Renal pelvis (tissue), 4 donors: ENCODE data around the gene ELMO2. TPM values are rescaled to one million over a fixed set of nuclear protein-coding genes. Genes with fewer than 3 reads are reported as not detected.
"Not testable (repeated sequence)": the region's sequence is repeated elsewhere in the genome, so short reads cannot be mapped to it uniquely, and the experiment has no call there.

Experiments
- DNase-seq: peaks from one replicate; pipeline ENCODE4 v3.0.0-alpha.2; 2013
- polyA plus RNA-seq, 3 donors: library from polyadenylated mRNA; unstranded; fragments of 120-200 nt; gene quantifications; one replicate each; pipeline ENCODE4 v1.2.1, GENCODE V29; 2013; ENCODE audit not compliant: insufficient read length in 3 of 3

ELMO2 gene
- polyA plus RNA-seq, 3 donors: 56.3 to 74.3 (median 67.4) TPM

DNA sequence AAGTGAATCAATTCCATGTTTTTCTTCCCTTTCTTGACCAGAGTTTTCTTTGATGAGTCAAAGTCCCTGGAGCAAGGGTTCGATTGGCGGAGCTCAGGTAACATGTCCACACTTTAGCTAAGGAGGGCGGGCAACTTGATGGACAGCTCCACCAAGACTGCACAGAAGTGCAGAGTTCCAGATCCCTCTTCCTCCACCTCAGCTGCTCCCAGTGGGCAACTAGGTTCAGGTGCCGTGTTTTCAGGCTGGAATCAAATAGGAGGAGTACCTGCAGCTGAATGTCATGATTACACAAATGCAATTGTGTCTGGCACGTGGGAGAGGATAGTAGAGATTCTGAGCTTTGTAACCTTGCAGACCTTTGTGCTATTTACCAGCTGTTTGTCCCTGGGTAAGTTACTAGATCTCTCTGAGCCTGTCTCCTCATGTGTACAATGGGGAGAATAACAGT is 1.9 kb upstream of the ELMO2 start:
- no peak for DNase-seq

GRCh38 chr20:46407671-46407996 is 1.2 kb upstream of the ELMO2 start:
- DNase-seq: no peak

DNA sequence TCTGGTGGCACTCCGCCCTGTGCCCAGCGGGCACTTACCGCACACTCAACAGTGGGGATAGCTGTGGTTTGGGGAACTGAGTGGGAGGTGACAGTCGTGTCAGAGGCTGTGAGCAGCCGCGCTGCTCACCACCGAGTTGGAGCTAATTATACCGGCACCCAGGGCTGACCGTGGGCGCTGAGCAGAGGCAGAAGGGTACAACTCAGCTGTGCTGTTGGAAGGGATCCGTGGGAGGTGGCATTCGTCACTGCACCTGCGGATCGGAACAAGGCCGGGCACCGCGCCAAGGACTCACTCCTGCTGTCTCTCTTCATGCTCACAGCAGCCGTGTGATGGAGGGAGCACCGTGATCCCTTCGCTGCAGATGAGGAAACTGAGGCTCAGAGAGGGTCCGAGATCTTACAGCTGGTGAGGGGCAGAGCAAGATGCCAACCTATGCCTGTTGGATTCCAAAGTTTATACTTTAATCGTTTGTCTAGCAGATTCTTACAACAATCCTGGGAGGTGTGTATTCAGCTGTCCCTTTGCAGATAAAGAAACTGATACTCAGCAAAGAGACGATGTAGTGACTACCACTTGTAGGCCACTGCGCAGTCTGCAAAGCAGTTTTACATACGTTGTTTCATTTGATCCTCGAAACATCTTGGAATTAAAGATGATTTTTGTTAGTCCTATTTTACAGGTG is 713 bp upstream of the ELMO2 start:
- no peak for DNase-seq

DNA sequence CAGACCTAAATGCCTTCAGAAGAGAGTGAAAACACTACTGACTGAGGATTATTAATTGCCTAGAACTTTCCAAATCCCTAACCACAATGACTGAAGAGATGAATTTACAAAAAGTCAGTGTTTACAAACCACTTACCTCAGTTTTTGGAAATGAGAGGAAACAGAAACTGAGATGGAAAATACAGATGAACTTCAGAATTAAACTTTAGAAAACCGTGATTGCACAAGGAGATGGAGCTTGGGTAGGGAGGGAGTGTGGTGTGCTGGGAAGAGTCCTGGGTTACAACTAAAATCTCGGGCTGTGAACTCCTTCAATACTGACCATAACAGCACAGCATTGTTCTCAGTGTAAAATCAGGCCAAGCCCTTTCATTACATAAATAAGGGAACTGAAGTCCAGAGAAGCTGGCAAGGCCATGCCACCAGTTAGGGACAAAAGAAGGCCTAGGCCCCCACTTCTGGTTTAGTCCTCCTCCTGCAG is 4.0 kb downstream of the ELMO2 start:
- DNase-seq: no peak

DNA sequence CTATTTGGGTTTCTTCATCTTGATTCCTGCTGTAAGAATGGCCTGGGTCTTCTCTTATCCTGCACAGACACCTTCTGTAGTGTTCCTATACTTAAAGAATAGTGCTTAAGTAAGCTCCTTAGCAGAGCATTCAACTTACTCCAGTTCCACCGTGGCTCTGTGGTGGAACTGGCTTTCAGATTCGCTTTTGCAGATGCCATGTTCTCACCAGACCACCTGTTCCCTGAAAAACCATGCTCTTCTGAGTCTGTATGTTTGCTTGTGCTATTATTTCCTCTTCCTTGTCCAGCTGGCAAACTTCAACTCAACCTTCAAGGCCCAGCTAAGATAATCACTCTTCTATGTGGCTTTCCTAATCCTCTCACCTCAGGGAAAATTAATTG is 4.9 kb downstream of the ELMO2 start:
- DNase-seq: no peak

- no peak for DNase-seq
These were observed 5.5 kb downstream of the ELMO2 start for GRCh38 chr20:46400828-46401477.

DNA sequence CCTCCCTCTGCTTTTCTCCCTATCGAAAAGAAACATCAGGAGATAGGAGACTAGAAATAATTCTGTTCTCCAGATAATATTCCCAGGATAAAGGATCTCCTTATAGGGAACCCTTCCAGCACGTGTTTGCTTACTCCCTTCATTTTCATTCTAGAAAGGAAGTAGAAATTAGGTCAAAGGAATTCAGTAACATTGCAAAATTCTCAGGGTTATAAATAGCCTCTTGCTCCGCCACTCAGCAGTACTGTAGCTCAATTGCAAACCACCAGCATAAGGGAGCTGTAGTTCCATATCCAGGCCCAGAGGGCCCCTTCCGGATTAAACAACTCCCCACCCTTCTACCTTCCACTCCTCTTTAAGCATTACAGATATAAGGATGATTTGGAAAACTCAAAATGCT is 6.2 kb downstream of the ELMO2 start:
- DNase-seq: no peak

- DNase-seq: no peak
These were observed 7.0 kb downstream of the ELMO2 start for GRCh38 chr20:46399401-46399800.

DNA sequence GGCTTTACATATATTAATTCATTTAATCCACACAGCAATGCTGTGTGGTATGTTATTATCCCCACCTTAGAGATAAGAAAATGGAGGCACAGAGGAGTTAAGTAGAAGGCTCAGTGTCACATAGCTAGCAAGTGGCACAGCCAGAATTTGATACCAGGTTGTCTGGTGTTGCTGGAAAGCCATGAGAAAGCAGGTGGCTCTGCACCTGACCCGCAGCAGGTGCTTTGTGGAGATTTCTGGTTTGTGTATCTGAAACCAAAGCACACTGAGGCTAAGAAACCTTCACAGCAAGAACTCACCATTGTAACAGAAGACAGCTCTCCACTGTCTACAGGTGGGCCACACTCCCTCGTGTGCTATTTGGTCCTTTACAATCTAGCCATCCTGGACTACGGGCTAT is 7.5 kb downstream of the ELMO2 start:
- no peak for DNase-seq

DNA sequence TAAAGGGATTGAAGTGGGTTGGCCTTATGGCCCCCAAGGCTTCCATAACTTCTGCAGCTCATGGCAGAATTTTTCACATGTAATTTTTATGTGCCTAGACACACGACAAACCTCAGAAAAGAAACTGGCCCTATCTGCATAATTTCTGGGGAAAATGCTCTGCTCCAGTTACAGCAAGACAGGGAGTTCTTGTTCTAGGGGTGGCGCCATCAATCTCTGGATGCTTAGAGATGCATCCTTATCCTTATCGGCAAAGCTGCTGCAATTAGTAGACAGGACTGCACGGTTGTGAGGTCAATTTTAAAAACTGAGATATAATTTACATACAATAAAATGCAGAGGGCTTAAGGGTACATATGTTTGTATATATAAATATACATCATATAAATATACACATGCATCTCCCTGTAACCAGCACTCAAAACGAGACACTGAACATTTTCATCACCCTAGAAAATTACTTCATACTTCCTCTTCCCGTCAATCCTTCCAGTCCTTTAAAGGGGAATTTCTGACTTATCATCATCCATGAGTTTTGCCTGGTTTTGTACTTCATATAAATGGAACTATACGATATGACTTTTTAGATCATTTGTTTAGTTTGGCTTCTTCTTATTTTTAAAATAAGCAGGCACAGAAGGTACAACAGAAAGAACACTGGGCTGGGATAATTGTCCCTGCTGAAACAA is 10.2 kb downstream of the ELMO2 start:
- no peak for DNase-seq

DNA sequence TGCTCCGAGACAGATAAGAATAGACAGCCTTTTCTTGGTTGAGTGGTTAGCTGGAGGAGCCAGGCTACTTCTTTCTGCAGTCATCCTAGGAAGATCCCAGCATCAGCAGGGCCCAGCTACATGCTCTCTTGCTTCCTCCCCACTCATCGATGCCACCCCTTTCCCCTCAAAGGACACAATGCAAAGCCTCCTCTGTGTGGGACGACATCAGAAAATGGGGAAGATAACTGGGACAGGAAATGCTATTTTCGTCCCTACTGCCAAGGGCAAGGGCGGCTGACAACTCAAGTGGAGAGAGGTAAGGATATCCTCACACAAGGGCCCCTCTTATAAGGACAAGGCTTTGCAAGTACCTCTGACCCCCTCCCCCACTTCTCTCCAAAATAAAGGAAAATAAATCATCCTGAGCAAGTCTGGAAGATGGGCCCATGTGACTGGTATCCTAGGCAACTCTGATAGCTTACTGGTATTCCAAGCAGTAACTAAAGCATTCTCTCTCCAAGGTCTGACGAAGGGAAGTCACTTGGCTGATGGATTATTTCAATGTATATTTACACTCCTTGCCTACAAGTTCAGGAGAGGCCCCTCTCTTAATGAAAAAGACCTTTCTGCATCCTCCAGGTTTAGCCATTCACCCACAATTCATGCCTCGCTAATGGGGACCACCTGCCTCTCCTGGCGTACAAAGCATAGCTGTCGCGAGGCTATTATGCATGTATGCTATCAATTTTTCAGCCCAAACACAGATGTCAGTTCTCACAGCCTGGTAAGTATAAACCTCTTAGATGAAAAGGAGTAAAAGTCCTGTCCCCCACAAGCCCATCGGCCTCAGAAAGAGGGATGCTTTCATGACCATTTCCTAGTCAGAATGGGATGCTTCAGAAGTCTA is 11.3 kb downstream of the ELMO2 start:
- DNase-seq: no peak

DNA sequence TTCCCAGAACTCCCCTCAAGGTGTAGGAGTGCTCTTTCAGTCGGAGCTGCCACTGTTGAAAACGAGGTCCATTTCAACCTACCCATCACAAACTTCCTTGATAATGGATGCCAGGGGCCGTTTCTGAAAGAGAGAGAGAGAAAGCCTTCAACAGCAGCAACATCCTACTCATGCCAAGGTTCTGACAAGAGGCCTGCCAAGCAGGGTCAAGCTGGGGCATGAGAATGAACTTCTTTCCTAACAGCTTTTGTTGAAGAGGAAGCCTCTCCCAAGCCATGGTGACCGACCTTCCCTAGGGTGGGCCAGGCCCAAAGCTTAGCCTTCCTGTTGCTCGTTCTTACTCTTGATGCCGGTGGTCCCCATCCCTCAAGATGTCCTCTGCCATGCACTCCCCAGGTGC is 12.4 kb downstream of the ELMO2 start:
- no peak for DNase-seq

GRCh38 chr20:46388937-46389336 is 17.5 kb downstream of the ELMO2 start:
- no peak for DNase-seq

GRCh38 chr20:46388201-46388836 is 18.1 kb downstream of the ELMO2 start:
- no peak for DNase-seq

- DNase-seq: not testable (repeated sequence)
These were observed 19.4 kb downstream of the ELMO2 start for GRCh38 chr20:46387054-46387453.

DNA sequence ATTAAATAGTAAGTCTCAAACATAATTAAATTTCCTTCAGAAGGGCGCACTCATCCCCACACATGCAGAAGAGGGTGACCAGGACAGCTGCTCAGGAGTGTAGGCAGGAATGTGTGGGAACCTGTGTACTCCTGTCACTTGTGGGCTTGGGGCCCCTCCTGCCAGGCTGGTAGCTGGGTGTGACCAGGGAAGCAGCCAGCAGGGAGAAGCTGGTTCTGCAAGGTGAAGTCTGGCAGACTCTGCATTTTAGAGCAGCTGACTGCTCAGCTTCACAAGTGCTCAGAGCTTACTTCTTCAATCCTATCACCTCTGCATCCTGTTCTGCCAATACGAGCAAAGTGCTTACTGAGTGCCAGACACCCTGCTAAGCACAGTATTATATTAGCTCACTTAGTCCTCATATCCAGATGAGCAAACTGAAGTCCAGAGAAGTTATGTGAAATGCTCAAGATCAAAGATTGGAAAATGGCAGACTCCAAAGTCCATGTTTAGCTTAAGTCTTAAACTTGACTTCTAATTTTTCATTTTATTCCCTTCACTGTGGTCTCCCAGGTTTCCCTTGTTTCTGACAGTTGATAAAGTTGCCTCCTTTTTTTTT is 27.9 kb downstream of the ELMO2 start:
- DNase-seq: no peak

DNA sequence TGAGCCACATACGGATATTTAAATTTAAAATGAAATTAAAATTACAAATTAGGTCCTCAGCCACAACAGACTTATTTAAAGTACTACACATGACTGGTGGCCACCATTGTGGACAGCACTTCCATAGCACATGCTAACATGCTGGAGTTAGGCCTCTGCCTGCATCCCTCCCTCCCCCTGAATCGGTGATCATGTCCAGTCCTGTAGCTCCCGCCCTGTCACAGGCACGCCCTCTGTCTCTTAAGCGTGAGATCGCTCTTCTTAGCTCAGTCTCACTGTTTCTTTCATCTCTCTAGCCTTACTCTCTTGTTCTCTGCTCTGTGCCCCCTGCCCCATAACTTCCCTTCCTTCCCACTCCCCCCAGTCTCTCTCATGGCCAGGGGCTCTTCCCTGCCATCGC is 28.9 kb downstream of the ELMO2 start:
- no peak for DNase-seq

GRCh38 chr20:46376196-46376785 is 30.1 kb downstream of the ELMO2 start:
- no peak for DNase-seq

DNA sequence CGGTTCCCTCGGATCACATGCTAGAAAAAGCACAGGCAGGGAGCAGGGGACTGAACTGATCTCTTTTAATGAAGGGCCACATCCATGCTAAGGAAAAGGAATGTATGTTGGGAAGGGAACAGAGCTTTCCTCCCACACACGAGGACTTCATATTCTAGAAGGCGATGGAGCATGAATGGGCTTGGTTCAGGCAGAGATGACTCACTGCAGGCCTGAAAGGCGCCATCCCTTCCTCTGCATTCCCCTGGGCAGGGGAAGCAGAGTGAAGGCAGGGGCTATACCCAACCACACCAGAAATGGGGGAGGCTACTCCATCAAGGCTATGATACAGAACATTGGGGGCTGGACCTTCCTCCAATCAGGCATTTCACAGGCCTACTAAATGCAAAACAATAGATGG is 30.6 kb downstream of the ELMO2 start:
- DNase-seq: no peak

DNA sequence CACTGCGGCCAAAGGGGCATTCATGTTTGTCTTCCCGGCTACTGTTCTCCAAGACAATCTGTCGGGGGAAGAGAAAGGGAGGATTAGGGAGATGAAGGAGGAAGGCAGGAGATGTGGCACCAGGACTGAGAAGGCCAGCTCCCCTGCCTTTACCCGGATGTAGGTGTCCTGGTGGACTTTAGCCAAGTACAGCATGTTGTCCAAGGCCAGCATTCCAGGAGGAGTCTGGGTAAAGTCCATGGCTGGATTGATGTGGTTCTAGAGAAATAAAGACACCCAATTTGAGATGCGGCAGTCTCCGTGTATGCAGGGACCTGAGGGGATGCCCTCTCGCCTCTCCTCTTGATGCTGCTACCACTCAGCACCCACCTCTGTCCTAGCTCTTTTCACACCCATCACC is 32.0 kb downstream of the ELMO2 start:
- DNase-seq: no peak

DNA sequence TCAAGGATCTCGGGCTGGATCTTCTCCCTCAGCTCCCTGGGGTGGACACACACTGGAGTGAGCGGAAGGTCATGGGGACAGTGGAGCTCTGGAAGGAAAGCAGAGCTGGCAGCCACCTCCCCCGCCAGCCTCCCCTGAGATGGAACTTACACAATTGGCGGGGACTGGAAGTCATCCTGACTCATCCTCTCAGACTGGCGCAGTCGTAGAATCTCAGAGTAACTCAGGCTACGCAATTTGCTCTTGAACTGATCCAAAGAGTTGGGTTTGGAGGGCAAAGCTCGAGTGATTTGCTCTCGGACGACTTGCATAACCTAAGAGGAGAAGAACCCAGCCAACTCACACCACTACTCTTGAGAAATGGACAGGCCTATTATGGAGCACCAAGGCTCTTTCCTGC is 34.8 kb downstream of the ELMO2 start:
- DNase-seq: no peak
